A549 (cell line): Measurements from ENCODE around the gene SLC26A6. TPM values are rescaled to one million over a fixed set of nuclear protein-coding genes. Genes with fewer than 3 reads are reported as not detected.

Experiments
- ATAC-seq, 2 experiments: fragments of 200-7000 bp in 1 of 2; fragments of >200 bp in 1 of 2; cut with Nextera tagmentation in 1 of 2; cut with Tn5 transposase in 1 of 2; 3 replicates each; pipeline versions ENCODE4 v1.8.0 to v1.9.1; 2018 to 2020; ENCODE audit warnings: mild to moderate bottlenecking in 1 of 2, moderate library complexity in 1 of 2
- CTCF ChIA-PET: fragments of 300-600 bp; sonication (Branson Sonifier 250); formaldehyde crosslinking; extraction: SDS; loops from one replicate; lab custom pipeline; 2021; ENCODE audit warnings: antibody characterized with exemption, inconsistent platforms; lab: Yijun Ruan, JAX
- POLR2A ChIA-PET: fragments of 350-600 bp; formaldehyde crosslinking; extraction: SDS; loops from one replicate; lab custom pipeline; 2021; ENCODE audit warnings: antibody characterized with exemption, inconsistent platforms; lab: Yijun Ruan, JAX
- DNase-seq, 2 experiments: peaks; one replicate each; pipeline versions ENCODE4 v3.0.0 to v3.0.0-alpha.2; 2011 to 2016; ENCODE audit warnings: low read depth in 1 of 2, low spot score in 1 of 2
- FAIRE-seq: peaks from 2 replicates; lab custom pipeline; 2011; peaks lifted over from hg19 to GRCh38; lab: Jason Lieb, UNC
- H3K27ac ChIP-seq, 2 experiments: fragments of >200 bp; sonication (Bioruptor Twin); formaldehyde crosslinking; 3 replicates each; pipeline ENCODE4 v1.5.1; 2016 to 2017
- H3K4me1 ChIP-seq: fragments of >200 bp; sonication (Bioruptor Twin); formaldehyde crosslinking; 3 replicates; pipeline ENCODE4 v1.6.1; 2016
- H3K4me2 ChIP-seq: fragments of >200 bp; sonication (Bioruptor Twin); formaldehyde crosslinking; 3 replicates; pipeline ENCODE4 v1.6.1; 2016
- H3K4me3 ChIP-seq: fragments of >200 bp; sonication (Bioruptor Twin); formaldehyde crosslinking; 3 replicates; pipeline ENCODE4 v1.5.1; 2016
- H3K9me3 ChIP-seq: fragments of >200 bp; sonication (Bioruptor Twin); formaldehyde crosslinking; 3 replicates; pipeline ENCODE4 v1.6.1; 2016
- CBX2 ChIP-seq: fragments of 200-600 bp; sonication (generic); IDR thresholded peaks from 2 replicates; pipeline ENCODE4 v1.6.1; 2016; ENCODE audit warnings: low read depth, mild to moderate bottlenecking, borderline replicate concordance
- CHD2 ChIP-seq: fragments of 150-350 bp; IDR thresholded peaks from 2 replicates; pipeline ENCODE4 v1.6.1; 2014; ENCODE audit warnings: low read length; ENCODE audit not compliant: partially characterized antibody
- EHF ChIP-seq: fragments of 250-450 bp; sonication (Bioruptor Pico); IDR thresholded peaks from 2 replicates; pipeline ENCODE4 v1.5.0; 2020; ENCODE audit warnings: mild to moderate bottlenecking
- EHMT2 ChIP-seq: fragments of 200-600 bp; sonication (generic); IDR thresholded peaks from 2 replicates; pipeline ENCODE4 v1.6.1; 2016; ENCODE audit warnings: antibody characterized with exemption, low read depth, mild to moderate bottlenecking, moderate library complexity
- FOSB ChIP-seq: fragments of 250-450 bp; sonication (Bioruptor Pico); IDR thresholded peaks from 2 replicates; pipeline ENCODE4 v1.5.0; 2020; ENCODE audit warnings: mild to moderate bottlenecking, moderate library complexity
- FOSL2 ChIP-seq, 2 experiments: fragments of 450-650 bp in 1 of 2; fragments of >200 bp in 1 of 2; sonication (Bioruptor Twin) in 1 of 2; formaldehyde crosslinking; IDR thresholded peaks; 2 replicates each; pipeline versions ENCODE4 v1.5.0 to v1.6.1; 2016 to 2020; ENCODE audit warnings: mild to moderate bottlenecking in 1 of 2, moderate library complexity in 1 of 2
- FOXS1 ChIP-seq: fragments of 250-450 bp; sonication (Bioruptor Pico); IDR thresholded peaks from 2 replicates; pipeline ENCODE4 v1.5.0; 2020; ENCODE audit warnings: mild to moderate bottlenecking, moderate library complexity
- KDM5A ChIP-seq: fragments of 200-600 bp; sonication (generic); IDR thresholded peaks from 2 replicates; pipeline ENCODE4 v1.6.1; 2016; ENCODE audit warnings: antibody characterized with exemption, mild to moderate bottlenecking
- NFE2L2 ChIP-seq: fragments of 150-350 bp; conservative IDR thresholded peaks from 2 replicates; pipeline ENCODE4 v1.6.1; 2014; ENCODE audit warnings: low read length
- PHF8 ChIP-seq: fragments of 200-600 bp; sonication (generic); IDR thresholded peaks from 2 replicates; pipeline ENCODE4 v1.6.1; 2016; ENCODE audit warnings: low read depth, mild to moderate bottlenecking, antibody characterized with exemption, moderate library complexity, borderline replicate concordance
- POLR2A ChIP-seq: IDR thresholded peaks from 2 replicates; pipeline ENCODE4 v1.6.1; 2012; ENCODE audit warnings: mild to moderate bottlenecking, low read length
- RARB ChIP-seq: fragments of 250-450 bp; sonication (Bioruptor Pico); IDR thresholded peaks from 2 replicates; pipeline ENCODE4 v1.8.0; 2021; ENCODE audit warnings: mild to moderate bottlenecking, moderate library complexity
- RCOR1 ChIP-seq: fragments of 150-350 bp; IDR thresholded peaks from 2 replicates; pipeline ENCODE4 v1.6.1; 2014; ENCODE audit warnings: antibody characterized with exemption, low read length, low read depth
- RNF2 ChIP-seq: fragments of 200-600 bp; sonication (generic); IDR thresholded peaks from 2 replicates; pipeline ENCODE4 v1.6.1; 2016; ENCODE audit warnings: low read depth, mild to moderate bottlenecking, antibody characterized with exemption, moderate library complexity, borderline replicate concordance
- SMC3 ChIP-seq: fragments of >200 bp; sonication (Bioruptor Twin); formaldehyde crosslinking; IDR thresholded peaks from 3 replicates; pipeline ENCODE4 v1.6.1; 2018; ENCODE audit warnings: inconsistent platforms
- ZFP36 ChIP-seq: fragments of 450-650 bp; IDR thresholded peaks from 2 replicates; pipeline ENCODE4 v1.6.1; 2014; ENCODE audit warnings: borderline replicate concordance; ENCODE audit not compliant: partially characterized antibody
- WGBS: methylation state at CpG from one replicate; pipeline ENCODE4 v1.1.6; 2017; ENCODE audit errors: missing lambda C conversion rate; 5-methylcytosine and 5-hydroxymethylcytosine counted together
- polyA plus RNA-seq, 4 experiments: library from polyadenylated mRNA; depleted of rRNA in 3 of 4; stranded (reverse); fragments of >200 nt; fragmentation: RNase III in 1 of 4; extraction: RNeasy Plus Mini Kit Qiagen cat#74134 plus additional on column Dnase treatment in 1 of 4; gene quantifications; 2 replicates in 3 of 4; 3 replicates in 1 of 4; pipeline ENCODE4 v1.2.3, GENCODE V29; 2011 to 2017
- TF ChIP-seq, protein P1 (sequence below): fragments of >200 bp; sonication (Bioruptor Twin); formaldehyde crosslinking; IDR thresholded peaks from 3 replicates; pipeline ENCODE4 v1.6.1; 2016
- TF ChIP-seq, protein P2 (sequence below): fragments of >200 bp; sonication (Bioruptor Twin); formaldehyde crosslinking; IDR thresholded peaks from 3 replicates; pipeline ENCODE4 v1.5.1; 2016
- TF ChIP-seq, protein P3 (sequence below): fragments of 250-450 bp; sonication (Bioruptor Pico); IDR thresholded peaks from 2 replicates; pipeline ENCODE4 v1.5.0; 2020; ENCODE audit warnings: low read depth, mild to moderate bottlenecking, moderate library complexity
- TF ChIP-seq, protein P4 (sequence below): fragments of 250-450 bp; sonication (Bioruptor Pico); IDR thresholded peaks from 2 replicates; pipeline ENCODE4 v1.5.0; 2021; ENCODE audit warnings: mild to moderate bottlenecking, moderate library complexity, borderline replicate concordance

SLC26A6 gene
- polyA plus RNA-seq, 2 of the 4 experiments (the other 2 are of a cell fraction), result 12.5 to 25.5 TPM

DNA sequence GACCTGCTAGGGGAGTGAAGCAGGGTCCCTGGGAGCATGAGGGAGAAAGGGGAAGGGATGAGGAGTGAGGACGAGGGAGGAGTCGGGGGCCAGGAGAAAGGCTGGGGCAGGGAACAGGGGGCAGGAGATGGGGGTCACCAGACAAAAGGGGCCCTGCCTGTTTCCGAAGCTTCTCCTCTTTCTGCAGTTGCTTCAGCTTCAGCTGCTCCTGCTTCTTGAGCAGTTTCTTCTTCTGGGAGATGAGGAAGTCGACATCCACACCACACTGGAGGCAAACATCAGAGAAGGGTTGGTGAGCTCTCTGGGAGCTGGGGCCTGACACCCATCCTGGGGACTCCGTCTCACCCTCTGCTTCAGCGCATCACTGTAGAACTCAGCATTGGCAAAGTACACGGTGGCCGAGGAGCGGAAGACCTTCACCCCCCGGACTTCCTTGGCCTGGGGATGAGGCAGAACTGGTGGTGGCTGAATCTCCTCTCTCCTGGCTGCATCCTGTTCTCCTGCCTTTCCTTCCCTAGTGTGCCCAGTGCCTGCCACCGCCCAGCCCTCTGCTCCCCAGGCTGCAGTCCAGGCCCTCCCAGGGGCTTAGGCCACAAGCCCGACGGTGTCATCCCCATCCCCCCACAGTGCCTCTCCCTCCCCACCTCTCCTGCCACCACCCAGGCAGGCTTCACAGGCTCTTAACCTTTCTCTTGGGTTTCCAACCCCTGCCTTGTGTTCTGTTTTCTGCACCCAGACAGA, 6.8 kb downstream of the SLC26A6 start:
- TF ChIP-seq KDM5A, result no peak
- TF ChIP-seq RCOR1, result no peak
- TF ChIP-seq RNF2, result no peak
- TF ChIP-seq, protein P1, sequence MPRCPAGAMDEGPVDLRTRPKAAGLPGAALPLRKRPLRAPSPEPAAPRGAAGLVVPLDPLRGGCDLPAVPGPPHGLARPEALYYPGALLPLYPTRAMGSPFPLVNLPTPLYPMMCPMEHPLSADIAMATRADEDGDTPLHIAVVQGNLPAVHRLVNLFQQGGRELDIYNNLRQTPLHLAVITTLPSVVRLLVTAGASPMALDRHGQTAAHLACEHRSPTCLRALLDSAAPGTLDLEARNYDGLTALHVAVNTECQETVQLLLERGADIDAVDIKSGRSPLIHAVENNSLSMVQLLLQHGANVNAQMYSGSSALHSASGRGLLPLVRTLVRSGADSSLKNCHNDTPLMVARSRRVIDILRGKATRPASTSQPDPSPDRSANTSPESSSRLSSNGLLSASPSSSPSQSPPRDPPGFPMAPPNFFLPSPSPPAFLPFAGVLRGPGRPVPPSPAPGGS, result no peak
- no peak for TF ChIP-seq EHMT2
- TF ChIP-seq FOXS1, result no peak
- no peak for TF ChIP-seq RARB
- TF ChIP-seq POLR2A, result no peak
- TF ChIP-seq, protein P2, sequence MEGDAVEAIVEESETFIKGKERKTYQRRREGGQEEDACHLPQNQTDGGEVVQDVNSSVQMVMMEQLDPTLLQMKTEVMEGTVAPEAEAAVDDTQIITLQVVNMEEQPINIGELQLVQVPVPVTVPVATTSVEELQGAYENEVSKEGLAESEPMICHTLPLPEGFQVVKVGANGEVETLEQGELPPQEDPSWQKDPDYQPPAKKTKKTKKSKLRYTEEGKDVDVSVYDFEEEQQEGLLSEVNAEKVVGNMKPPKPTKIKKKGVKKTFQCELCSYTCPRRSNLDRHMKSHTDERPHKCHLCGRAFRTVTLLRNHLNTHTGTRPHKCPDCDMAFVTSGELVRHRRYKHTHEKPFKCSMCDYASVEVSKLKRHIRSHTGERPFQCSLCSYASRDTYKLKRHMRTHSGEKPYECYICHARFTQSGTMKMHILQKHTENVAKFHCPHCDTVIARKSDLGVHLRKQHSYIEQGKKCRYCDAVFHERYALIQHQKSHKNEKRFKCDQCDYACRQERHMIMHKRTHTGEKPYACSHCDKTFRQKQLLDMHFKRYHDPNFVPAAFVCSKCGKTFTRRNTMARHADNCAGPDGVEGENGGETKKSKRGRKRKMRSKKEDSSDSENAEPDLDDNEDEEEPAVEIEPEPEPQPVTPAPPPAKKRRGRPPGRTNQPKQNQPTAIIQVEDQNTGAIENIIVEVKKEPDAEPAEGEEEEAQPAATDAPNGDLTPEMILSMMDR, result no peak
- TF ChIP-seq ZFP36, result no peak
- no peak for TF ChIP-seq SMC3
- no peak for TF ChIP-seq PHF8
- TF ChIP-seq EHF (CRISPR knock-in tag), result no peak
- TF ChIP-seq, protein P3, sequence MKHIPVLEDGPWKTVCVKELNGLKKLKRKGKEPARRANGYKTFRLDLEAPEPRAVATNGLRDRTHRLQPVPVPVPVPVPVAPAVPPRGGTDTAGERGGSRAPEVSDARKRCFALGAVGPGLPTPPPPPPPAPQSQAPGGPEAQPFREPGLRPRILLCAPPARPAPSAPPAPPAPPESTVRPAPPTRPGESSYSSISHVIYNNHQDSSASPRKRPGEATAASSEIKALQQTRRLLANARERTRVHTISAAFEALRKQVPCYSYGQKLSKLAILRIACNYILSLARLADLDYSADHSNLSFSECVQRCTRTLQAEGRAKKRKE (CRISPR knock-in tag), result no peak
- no peak for DNase-seq
- no peak overlapping the region for H3K4me2 ChIP-seq
- no peak for FAIRE-seq
- ChIA-PET CTCF (interaction anchor here (0.6 to 2.8 kb wide), 3 partner anchors 7 to 121 kb away, joined by 3 to 10 read pairs (median 4); partner anchors contain the start of gene SLC26A6), POLR2A (no interaction called here)
- H3K4me3 ChIP-seq, result no peak overlapping the region
- H3K27ac ChIP-seq, result no peak overlapping the region
- WGBS, result 87% methylated on average over 9 of the region's 13 CpGs
- no peaks in the 10 kb centered on the region for H3K9me3 ChIP-seq
- no peaks in the 10 kb centered on the region for H3K4me1 ChIP-seq
- no peak for ATAC-seq

DNA sequence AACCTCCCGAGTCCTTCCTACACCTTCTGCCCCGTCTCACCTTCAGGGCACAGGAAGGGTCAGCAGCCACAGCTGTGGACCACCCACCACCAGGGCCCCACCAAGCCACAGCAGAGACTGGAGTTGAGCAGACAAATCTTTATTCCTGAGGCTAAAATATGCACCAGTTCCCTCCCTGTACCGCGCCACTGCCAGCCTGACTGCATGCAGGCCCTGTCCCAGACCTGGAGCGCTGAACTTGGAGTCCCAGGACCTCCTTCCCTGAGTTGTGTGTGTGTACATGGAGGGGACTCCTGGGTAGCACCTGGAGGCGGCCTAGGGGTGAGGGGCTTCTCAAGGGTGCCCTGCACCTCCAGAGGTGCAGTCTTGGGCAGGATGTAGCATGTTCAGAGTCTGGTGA, 9.7 kb downstream of the SLC26A6 start:
- CTCF ChIA-PET, result interaction anchor here (0.6 to 2.8 kb wide), 3 partner anchors 10 to 1447 kb away, joined by 3 to 10 read pairs (median 4); partner anchors contain the start of gene SLC26A6
- DNase-seq (no peak), FAIRE-seq (no peak)

More for the DNA sequence above, 9.7 kb downstream of the SLC26A6 start:
- 95% methylated on average over 2 of the region's 6 CpGs for WGBS
- Histone ChIP-seq H3K4me3 (no peak overlapping the region), H3K9me3 (no peaks in the 10 kb centered on the region), H3K27ac (no peak overlapping the region), H3K4me1 (no peaks in the 10 kb centered on the region), H3K4me2 (no peak overlapping the region)
- no peak for TF ChIP-seq RNF2
- no peak for TF ChIP-seq FOSB (CRISPR knock-in tag)
- no peak for TF ChIP-seq CBX2
- TF ChIP-seq CHD2, result no peak
- no peak for TF ChIP-seq FOSL2 (IDR thresholded peaks at IDR 0.05)
- TF ChIP-seq FOSL2 (CRISPR knock-in tag; IDR thresholded peaks at IDR 0.05), result no peak
- no peak for TF ChIP-seq NFE2L2
- TF ChIP-seq, protein P4, sequence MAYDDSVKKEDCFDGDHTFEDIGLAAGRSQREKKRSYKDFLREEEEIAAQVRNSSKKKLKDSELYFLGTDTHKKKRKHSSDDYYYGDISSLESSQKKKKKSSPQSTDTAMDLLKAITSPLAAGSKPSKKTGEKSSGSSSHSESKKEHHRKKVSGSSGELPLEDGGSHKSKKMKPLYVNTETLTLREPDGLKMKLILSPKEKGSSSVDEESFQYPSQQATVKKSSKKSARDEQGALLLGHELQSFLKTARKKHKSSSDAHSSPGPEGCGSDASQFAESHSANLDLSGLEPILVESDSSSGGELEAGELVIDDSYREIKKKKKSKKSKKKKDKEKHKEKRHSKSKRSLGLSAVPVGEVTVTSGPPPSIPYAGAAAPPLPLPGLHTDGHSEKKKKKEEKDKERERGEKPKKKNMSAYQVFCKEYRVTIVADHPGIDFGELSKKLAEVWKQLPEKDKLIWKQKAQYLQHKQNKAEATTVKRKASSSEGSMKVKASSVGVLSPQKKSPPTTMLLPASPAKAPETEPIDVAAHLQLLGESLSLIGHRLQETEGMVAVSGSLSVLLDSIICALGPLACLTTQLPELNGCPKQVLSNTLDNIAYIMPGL (CRISPR knock-in tag), result no peak
- no peak for TF ChIP-seq RARB
- ATAC-seq, result no peak
- POLR2A ChIA-PET, result interaction anchor here (1.1 kb wide), 1 partner anchor 10 kb away, joined by 3 read pairs; the partner anchor contains the start of gene SLC26A6
